Activated B cell treated with CpG ODN at 0.5 μM for 24 hours (primary cell): Measurements from ENCODE around the gene PLCL2. TPM values are rescaled to one million over a fixed set of nuclear protein-coding genes. Genes with fewer than 3 reads are reported as not detected.

Experiments used
- ATAC-seq: fragments of 200-7000 bp; cut with Tn5 transposase; one replicate; pipeline ENCODE4 v1.10.0; 2021; ENCODE audit warnings: low read depth, mild to moderate bottlenecking, moderate library complexity
- CTCF ChIA-PET: fragments of 350-600 bp; sonication (Branson Sonifier 250); formaldehyde crosslinking; loops from one replicate; lab custom pipeline; 2021; ENCODE audit warnings: antibody characterized with exemption; lab: Charles Lee
- POLR2A ChIA-PET: fragments of 350-600 bp; sonication (Branson Sonifier 250); formaldehyde crosslinking; loops from one replicate; lab custom pipeline; 2021; ENCODE audit warnings: antibody characterized with exemption; lab: Charles Lee
- DNase-seq: peaks from one replicate; pipeline ENCODE4 v3.0.0; 2022
- H3K27ac Mint-ChIP-seq: one replicate; pipeline ENCODE4 v1.8.0; 2020; ENCODE audit warnings: mixed read lengths
- H3K27me3 Mint-ChIP-seq: one replicate; pipeline ENCODE4 v1.8.0; 2021; ENCODE audit warnings: mixed read lengths
- H3K36me3 Mint-ChIP-seq: one replicate; pipeline ENCODE4 v1.8.0; 2021; ENCODE audit warnings: low read depth, mixed read lengths
- H3K4me1 Mint-ChIP-seq: one replicate; pipeline ENCODE4 v1.8.0; 2021; ENCODE audit warnings: mixed read lengths
- H3K4me3 Mint-ChIP-seq: one replicate; pipeline ENCODE4 v1.8.0; 2020; ENCODE audit warnings: mild to moderate bottlenecking, mixed read lengths
- H3K9me3 Mint-ChIP-seq: one replicate; pipeline ENCODE4 v1.8.0; 2020; ENCODE audit warnings: mixed read lengths
- intact Hi-C: fragments of 100-400 bp; cut with micrococcal nuclease; formaldehyde crosslinking; loops from one replicate; pipeline ENCODE4 v1.15.1; 2024
- total RNA-seq: library from RNA; stranded (reverse); gene quantifications from 2 replicates; pipeline ENCODE4 v1.2.3, GENCODE V29; 2022
- TF ChIP-seq, protein P1 (sequence below): fragments of 200-600 bp; IDR thresholded peaks from one replicate; pipeline ENCODE4 v1.8.0; 2022; ENCODE audit warnings: antibody characterized with exemption, mild to moderate bottlenecking

The PLCL2 gene
- total RNA-seq, 1 donor from 2014 or later, result 40.0 TPM

DNA sequence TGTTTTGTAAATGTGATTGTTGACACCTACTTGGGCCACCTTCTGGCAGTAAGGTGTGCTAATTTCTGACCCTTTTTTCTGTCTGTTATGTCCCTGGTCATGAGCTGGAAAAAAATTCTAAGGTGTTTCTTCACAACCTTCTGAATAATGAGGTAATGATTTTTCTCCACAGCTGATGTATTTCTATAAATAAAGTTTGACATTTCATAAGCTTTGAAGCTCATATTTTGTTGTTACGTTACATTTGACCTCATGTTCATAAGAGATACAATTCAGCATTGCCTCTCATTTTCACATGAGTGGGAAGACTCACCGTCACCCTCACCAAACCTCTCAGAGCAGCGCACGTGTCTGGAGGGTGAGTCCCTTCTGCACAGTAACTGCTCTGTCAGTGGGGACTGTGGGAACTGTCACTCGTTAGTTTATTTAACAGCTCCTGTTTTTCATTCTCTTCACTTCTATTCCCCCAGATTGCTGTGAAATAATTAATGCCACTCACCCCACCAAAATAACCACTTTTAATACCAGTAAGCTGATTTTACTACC lies 140.9 kb downstream of the PLCL2 start:
- peaks cover 30% of the 10 kb centered on the region for H3K36me3 Mint-ChIP-seq
- CTCF ChIA-PET, result interaction anchor here (3.6 kb wide), 1 partner anchor 141 kb away, joined by 24 read pairs; the partner anchor contains the start of gene PLCL2
- no peak for DNase-seq
- POLR2A ChIA-PET, result interaction anchor here (0.7 kb wide), 1 partner anchor 40 kb away, joined by 11 read pairs; no protein-coding TSS in a partner anchor
- H3K4me3 Mint-ChIP-seq, result no peak overlapping the region
- no peak for ATAC-seq
- H3K27me3 Mint-ChIP-seq, result no peaks in the 10 kb centered on the region
- peak overlapping the region; percentile 24 for H3K27ac Mint-ChIP-seq
- peaks cover 64% of the 10 kb centered on the region for H3K4me1 Mint-ChIP-seq
- TF ChIP-seq, protein P1, sequence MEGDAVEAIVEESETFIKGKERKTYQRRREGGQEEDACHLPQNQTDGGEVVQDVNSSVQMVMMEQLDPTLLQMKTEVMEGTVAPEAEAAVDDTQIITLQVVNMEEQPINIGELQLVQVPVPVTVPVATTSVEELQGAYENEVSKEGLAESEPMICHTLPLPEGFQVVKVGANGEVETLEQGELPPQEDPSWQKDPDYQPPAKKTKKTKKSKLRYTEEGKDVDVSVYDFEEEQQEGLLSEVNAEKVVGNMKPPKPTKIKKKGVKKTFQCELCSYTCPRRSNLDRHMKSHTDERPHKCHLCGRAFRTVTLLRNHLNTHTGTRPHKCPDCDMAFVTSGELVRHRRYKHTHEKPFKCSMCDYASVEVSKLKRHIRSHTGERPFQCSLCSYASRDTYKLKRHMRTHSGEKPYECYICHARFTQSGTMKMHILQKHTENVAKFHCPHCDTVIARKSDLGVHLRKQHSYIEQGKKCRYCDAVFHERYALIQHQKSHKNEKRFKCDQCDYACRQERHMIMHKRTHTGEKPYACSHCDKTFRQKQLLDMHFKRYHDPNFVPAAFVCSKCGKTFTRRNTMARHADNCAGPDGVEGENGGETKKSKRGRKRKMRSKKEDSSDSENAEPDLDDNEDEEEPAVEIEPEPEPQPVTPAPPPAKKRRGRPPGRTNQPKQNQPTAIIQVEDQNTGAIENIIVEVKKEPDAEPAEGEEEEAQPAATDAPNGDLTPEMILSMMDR, result no peak
- intact Hi-C loops, result loop anchor here (10.0 kb wide), 1 partner anchor 169 kb away; no protein-coding TSS in a partner anchor
- H3K9me3 Mint-ChIP-seq, result no peaks in the 10 kb centered on the region

DNA sequence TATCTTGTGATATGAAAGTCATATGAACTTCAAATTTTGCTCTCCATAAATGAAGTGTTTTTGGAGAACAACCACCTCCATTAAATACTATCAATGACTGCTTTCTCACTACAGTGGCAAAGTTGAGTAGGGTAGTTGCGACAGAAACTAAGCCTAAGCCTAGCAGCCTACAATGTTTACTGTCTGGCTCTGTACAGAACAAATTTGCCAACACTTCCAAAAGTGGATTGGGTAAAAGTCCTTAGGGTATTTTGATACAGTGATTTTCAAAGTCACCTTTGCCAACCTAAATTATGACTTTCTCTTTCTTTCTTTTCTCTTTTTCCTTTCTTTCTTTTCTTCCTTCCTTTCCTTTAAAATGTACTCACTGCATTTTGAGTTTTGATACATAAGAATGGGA lies 142.6 kb downstream of the PLCL2 start:
- CTCF ChIA-PET, result interaction anchor here (3.9 kb wide), 1 partner anchor 142 kb away, joined by 17 read pairs; the partner anchor contains the start of gene PLCL2
- H3K4me3 Mint-ChIP-seq, result no peak overlapping the region
- intact Hi-C loops, result loop anchor here (10.0 kb wide), 1 partner anchor 167 kb away; no protein-coding TSS in a partner anchor

DNA sequence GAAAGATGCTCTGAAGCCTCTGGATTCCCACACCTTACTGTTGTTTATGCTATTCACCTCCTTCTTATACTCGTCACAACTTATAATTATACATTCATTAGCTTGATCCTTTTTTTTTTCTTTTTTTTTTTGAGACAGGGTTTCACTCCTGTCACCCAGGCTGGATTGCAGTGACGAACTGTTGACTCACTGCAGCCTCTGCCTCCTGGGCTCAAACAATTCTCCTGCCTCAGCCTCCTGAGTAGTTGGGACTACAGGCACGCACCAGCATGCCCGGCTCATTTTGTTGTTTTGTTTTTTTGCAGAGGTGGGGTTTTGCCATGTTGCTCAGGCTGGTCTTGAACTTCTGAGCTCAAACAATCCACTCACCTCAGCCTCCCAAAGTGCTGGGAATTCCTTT lies 143.6 kb downstream of the PLCL2 start:
- ATAC-seq (no peak), DNase-seq (no peak)
- H3K4me1 Mint-ChIP-seq, result peaks cover 50% of the 10 kb centered on the region
- no peak overlapping the region for H3K27ac Mint-ChIP-seq
- H3K27me3 Mint-ChIP-seq, result no peaks in the 10 kb centered on the region
- ChIA-PET POLR2A (interaction anchor here (1.1 kb wide), 1 partner anchor 144 kb away, joined by 3 read pairs; no protein-coding TSS in a partner anchor), CTCF (interaction anchor here (3.9 kb wide), 1 partner anchor 143 kb away, joined by 17 read pairs; the partner anchor contains the start of gene PLCL2)
- no peak overlapping the region for H3K4me3 Mint-ChIP-seq
- peaks cover 19% of the 10 kb centered on the region for H3K36me3 Mint-ChIP-seq
- intact Hi-C loops, result loop anchor here (10.0 kb wide), 1 partner anchor 166 kb away; no protein-coding TSS in a partner anchor
- TF ChIP-seq, protein P1, result no peak
- H3K9me3 Mint-ChIP-seq, result no peaks in the 10 kb centered on the region

More for the DNA sequence above, 142.6 kb downstream of the PLCL2 start:
- TF ChIP-seq, protein P1, result no peak
- Mint-ChIP-seq H3K27me3 (no peaks in the 10 kb centered on the region), H3K36me3 (peaks cover 25% of the 10 kb centered on the region), H3K4me1 (peaks cover 58% of the 10 kb centered on the region), H3K9me3 (no peaks in the 10 kb centered on the region), H3K27ac (no peak overlapping the region)
- POLR2A ChIA-PET, result no interaction called here
- DNase-seq (no peak), ATAC-seq (no peak)

DNA sequence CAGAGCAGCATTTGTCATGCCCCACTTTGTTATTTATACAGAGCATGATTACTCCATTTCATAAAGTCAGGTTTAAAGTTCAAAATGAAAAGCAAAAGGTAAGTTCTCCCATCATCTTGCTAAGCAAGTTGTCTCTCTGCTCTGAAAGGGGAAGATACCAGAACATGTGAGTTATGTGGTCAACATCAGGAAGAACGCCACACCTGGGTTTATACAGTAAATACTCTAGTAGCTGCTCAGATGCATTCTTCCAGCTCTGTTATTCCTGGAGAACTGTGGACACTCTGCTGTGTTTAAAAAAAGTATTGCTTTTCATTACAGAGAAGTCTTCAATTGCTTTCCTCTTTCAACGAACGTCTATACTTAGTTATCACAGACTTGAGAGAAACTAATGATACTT lies 145.7 kb downstream of the PLCL2 start:
- no peak for ATAC-seq
- no peak overlapping the region for H3K4me3 Mint-ChIP-seq

More for the DNA sequence above, 145.7 kb downstream of the PLCL2 start:
- ChIA-PET CTCF (interaction anchor here (1.0 to 3.9 kb wide), 3 partner anchors 12 to 740 kb away, joined by 3 to 17 read pairs (median 4); partner anchors contain the start of gene PLCL2), POLR2A (interaction anchor here (1.8 kb wide), 1 partner anchor 146 kb away, joined by 9 read pairs; the partner anchor contains the start of gene PLCL2)
- H3K4me1 Mint-ChIP-seq, result peaks cover 39% of the 10 kb centered on the region
- DNase-seq, result no peak
- H3K36me3 Mint-ChIP-seq, result peaks cover 14% of the 10 kb centered on the region
- no peaks in the 10 kb centered on the region for H3K9me3 Mint-ChIP-seq
- H3K27ac Mint-ChIP-seq, result no peak overlapping the region
- intact Hi-C loops, result loop anchor here (5.0 kb wide), 3 partner anchors 33 to 428 kb away; no protein-coding TSS in a partner anchor
- TF ChIP-seq, protein P1, result no peak
- no peaks in the 10 kb centered on the region for H3K27me3 Mint-ChIP-seq
